HFF-Myc (cell line): ENCODE measurements around the gene BUD23.
"Not testable (repeated sequence)": the region's sequence is repeated elsewhere in the genome, so short reads cannot be mapped to it uniquely, and the experiment has no call there.

Source experiments
- DNase-seq: peaks from one replicate; pipeline ENCODE4 v3.0.0-alpha.2; 2011; ENCODE audit warnings: low read depth; ENCODE audit errors: extremely low read depth
- H3K4me3 ChIP-seq: replicated peaks from 2 replicates; pipeline ENCODE4 v1.5.1; 2011; ENCODE audit warnings: low read depth, mild to moderate bottlenecking, control low read depth, low read length
- CTCF ChIP-seq: IDR thresholded peaks from 2 replicates; pipeline ENCODE4 v1.5.1; 2012; ENCODE audit warnings: mild to moderate bottlenecking, low read depth, low read length, control low read depth; ENCODE audit errors: missing control alignments

The BUD23 gene

DNA sequence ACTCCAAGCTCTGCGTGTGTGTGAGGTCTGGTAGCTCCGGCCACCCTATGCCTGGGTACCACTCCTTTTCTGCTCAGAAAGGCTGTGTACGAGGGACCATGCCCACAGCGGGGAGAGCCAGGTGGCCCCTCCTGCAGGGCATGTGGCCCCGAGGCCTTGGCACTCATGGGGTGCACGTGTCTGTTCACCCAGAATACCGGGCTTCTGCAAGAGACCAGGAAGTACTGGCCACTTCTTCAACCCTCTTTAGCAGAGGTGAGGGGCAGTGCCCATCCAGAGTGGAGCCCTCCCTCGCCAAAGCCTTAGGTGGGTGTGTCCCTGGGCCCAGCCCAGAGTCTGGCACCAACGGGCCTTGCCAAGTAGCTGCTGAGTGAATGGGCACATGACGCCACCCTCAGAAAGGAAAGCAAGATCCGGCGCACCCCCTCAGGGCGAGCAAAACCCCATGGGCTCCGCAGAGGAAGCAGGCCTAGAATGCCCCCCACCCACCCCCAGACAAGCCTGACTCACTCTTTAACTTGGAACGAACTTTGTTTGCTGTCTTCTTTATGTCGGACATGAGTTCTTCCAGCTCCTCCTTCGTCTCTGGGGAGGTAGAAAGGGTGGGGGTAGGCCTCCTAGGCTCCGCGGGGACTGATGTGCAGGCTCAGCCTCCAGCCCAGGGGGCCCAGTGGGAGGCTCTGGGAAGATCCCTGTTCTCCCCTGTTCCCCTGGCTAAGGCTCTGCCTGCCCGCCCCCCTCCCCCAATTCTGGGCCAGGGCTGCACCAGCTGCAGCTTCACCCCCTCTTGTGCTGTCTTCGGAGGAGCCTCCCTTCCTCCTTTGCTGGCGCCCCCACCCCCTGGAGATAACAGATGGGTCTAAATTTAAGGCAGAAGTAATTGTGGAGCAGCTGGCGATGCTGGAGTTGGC, 21.5 kb downstream of the BUD23 start:
- H3K4me3 ChIP-seq = no peak overlapping the region
- TF ChIP-seq CTCF = no peak
- DNase-seq = no peak

GRCh38 chr7:73705551-73705920, 22.1 kb downstream of the BUD23 start:
- H3K4me3 ChIP-seq = no peak overlapping the region
- TF ChIP-seq CTCF = no peak
- no peak for DNase-seq

- DNase-seq = no peak
- no peak overlapping the region for H3K4me3 ChIP-seq
Observed at GRCh38 chr7:73706126-73707044, 23.0 kb downstream of the BUD23 start.

DNA sequence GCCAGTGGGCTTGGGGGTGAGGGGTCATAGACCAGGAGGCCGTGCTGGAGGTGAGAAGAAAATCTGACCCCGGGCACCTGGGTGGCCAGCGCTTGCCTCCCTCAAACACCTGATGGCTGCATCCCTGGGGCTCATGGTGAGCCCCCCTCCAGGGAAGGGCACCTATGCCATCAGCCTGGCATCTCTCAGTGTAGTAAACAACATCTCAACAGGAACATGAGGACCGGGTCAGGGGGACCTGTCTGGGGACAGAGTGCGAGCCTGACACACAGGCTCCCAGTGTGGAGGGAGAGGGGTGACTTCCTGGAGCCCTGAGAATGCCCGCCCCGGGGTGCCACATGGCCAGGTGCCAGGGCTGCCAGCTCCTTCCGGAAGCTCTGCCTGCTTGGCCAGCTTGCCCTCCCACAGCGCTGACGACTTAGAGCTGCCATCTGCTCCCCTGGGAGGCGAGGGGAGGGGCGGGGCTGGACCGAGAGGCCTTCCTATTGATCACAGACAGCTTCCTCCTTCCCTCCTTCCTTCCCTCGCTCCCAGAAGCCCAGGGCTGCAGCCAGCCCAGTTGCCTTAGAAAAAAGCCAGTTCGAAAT, 23.7 kb downstream of the BUD23 start:
- no peak for DNase-seq
- no peak overlapping the region for H3K4me3 ChIP-seq
- TF ChIP-seq CTCF = no peak

More at GRCh38 chr7:73706126-73707044, 23.0 kb downstream of the BUD23 start:
- no peak for TF ChIP-seq CTCF

DNA sequence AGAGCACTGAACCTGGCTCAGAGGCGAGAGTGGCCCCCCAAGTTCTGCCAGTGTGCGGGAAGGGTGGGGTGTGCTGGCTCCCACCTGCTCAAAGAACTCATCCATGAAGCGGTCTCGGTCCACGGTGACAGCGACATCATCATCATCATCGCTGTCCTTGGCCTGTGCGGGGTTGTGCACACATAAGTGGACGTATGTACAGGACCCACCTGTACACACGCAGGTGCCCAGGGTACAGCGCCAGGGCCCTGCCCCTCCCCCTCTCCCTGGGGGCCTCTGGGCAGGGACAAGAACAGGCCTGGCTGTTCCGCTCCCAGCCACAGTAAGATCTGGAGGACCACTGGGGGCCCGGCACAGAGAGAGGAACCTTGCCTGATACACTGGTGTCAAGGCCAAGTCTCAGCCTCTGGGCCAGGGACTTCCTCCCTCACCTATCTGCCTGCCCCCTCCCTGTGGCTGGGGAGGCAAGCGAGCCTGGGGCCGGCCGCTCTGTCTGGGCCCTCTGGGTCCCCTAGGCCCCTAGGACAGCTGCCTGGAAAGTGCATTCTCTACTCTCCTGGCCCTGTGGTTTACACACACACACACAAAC, 25.7 kb downstream of the BUD23 start:
- no peak for DNase-seq
- H3K4me3 ChIP-seq = no peak overlapping the region
- no peak for TF ChIP-seq CTCF

GRCh38 chr7:73712773-73713172, 29.4 kb downstream of the BUD23 start:
- H3K4me3 ChIP-seq = no peak overlapping the region
- no peak for DNase-seq
- TF ChIP-seq CTCF = no peak

DNA sequence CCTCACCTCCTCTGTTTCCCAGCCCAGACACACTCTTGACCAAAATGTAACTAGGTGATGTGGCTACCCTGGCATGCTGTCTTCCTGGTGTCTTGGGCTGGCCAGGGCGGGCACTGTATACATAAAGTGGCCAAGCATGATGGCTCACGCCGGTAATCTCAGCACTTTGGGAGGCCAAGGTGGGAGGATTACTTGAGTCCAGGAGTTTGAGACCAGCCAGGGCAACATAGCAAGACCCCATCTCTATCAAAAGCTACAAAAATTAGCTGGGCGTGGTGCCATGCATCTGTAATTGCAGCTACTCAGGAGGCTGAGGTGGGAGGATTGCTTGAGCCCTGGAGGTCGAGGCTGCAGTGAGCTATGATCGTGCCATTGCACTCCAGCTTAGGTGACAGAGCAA, 29.9 kb downstream of the BUD23 start:
- DNase-seq, H3K4me3 ChIP-seq: not testable (repeated sequence)
